ENCODE data around the gene RNFT2. TPM values are rescaled to one million over a fixed set of nuclear protein-coding genes. Genes with fewer than 3 reads are reported as not detected.
A peak's percentile ranks its signal among the peaks of the same experiment; 100 is the strongest.

Gene RNFT2
- total RNA-seq (2021) (27.7 to 46.8 TPM (median 41.7 TPM) in 3 replicates), Bru-seq, nascent RNA (percentile 65 among the genes with signal in this experiment)
- long read RNA-seq, experiment 1, partial matches to known transcripts: 5 of 29 reads
- long read RNA-seq, experiment 1, other reads (novel, unspliced or antisense): 22 of 29 reads
- long read RNA-seq, experiment 2, partial matches to known transcripts: 0 of 9 reads
- long read RNA-seq, experiment 2, other reads (novel, unspliced or antisense): 9 of 9 reads
- long read RNA-seq, experiment 3, partial matches to known transcripts: 0 of 4 reads
- long read RNA-seq, experiment 3, other reads (novel, unspliced or antisense): 3 of 4 reads

- POLR2A ChIA-PET: no interaction called here
- H3K27ac Mint-ChIP-seq: peak within 1 kb of the TSS; percentile 86
- H3K4me1 Mint-ChIP-seq: peaks cover 16% of the 10 kb centered on the region
- TF ChIP-seq STAT6 (CRISPR knock-in tag; conservative IDR thresholded peaks at IDR 0.05; ENCODE audit: low read depth) (no peak), AFF4 (CRISPR knock-in tag; IDR thresholded peaks at IDR 0.05; ENCODE audit: borderline replicate concordance) (no peak), ZNF263 (CRISPR knock-in tag; IDR thresholded peaks at IDR 0.05; ENCODE audit: low read depth) (no peak), NR2C2 (CRISPR knock-in tag; IDR thresholded peaks at IDR 0.05) (no peak), KAT7 (CRISPR knock-in tag; IDR thresholded peaks at IDR 0.05; ENCODE audit: borderline replicate concordance) (no peak), ZNF425 (CRISPR knock-in tag; conservative IDR thresholded peaks at IDR 0.05) (no peak), PRRX2 (CRISPR knock-in tag; IDR thresholded peaks at IDR 0.05) (no peak), SMAD4 (CRISPR knock-in tag; IDR thresholded peaks at IDR 0.05) (no peak), ZNF671 (CRISPR knock-in tag; IDR thresholded peaks at IDR 0.05) (no peak), NFYB (CRISPR knock-in tag; conservative IDR thresholded peaks at IDR 0.05; ENCODE audit: low read depth) (peak; percentile 82), ZNF138 (CRISPR knock-in tag; conservative IDR thresholded peaks at IDR 0.05) (no peak), ETV6 (CRISPR knock-in tag; IDR thresholded peaks at IDR 0.05) (peak; percentile 98), FOXP4 (CRISPR knock-in tag; IDR thresholded peaks at IDR 0.05) (0 out of 2 replicates have a peak, but pooled peaks have one; percentile 19), JUN (CRISPR knock-in tag; IDR thresholded peaks at IDR 0.05) (no peak), SOX15 (CRISPR knock-in tag; IDR thresholded peaks at IDR 0.05) (no peak), HMGXB4 (CRISPR knock-in tag; IDR thresholded peaks at IDR 0.05) (peak; percentile 29; the same call in 1 of the 2 replicates), CTCF (IDR thresholded peaks at IDR 0.05) (no peak), ESRRA (CRISPR knock-in tag; IDR thresholded peaks at IDR 0.05; ENCODE audit: borderline replicate concordance) (no peak)
Observed at GRCh38 chr12:116737774-116738657, at the start of gene RNFT2, which contains the start of gene SPRING1. TSS of gene RNFT2 (plus strand) at chr12:116738315. CDS start at chr12:116740498, 2,183 bp downstream. TSS of gene SPRING1 (minus strand) at chr12:116738069. CDS start at chr12:116737900, 169 bp downstream.

More at GRCh38 chr12:116737774-116738657, at the start of gene RNFT2, which contains the start of gene SPRING1:
- H3K36me3 Mint-ChIP-seq: peaks cover 23% of the 10 kb centered on the region
- ATAC-seq (peak; percentile 97), DNase-seq (ENCODE audit: low spot score) (peak; percentile 99)
- H3K9me3 Mint-ChIP-seq: no peaks in the 10 kb centered on the region
- CTCF ChIA-PET: interaction anchor here (0.6 kb wide), 2 partner anchors 147 to 301 kb away, joined by 3 read pairs; no protein-coding TSS in a partner anchor
- H3K27me3 Mint-ChIP-seq (ENCODE audit: low read depth): no peaks in the 10 kb centered on the region
- peak within 1 kb of the TSS; percentile 98 for H3K4me3 Mint-ChIP-seq
